ENCODE results near the gene TOR4A. TPM values are rescaled to one million over a fixed set of nuclear protein-coding genes. Genes with fewer than 3 reads are reported as not detected.

Gene TOR4A
- total and polyA plus RNA-seq, 10 of the 15 experiments (the other 5 are each of a cell fraction or from before 2014, with no cell fraction given): 2.0 to 19.9 (median 3.7) TPM

DNA sequence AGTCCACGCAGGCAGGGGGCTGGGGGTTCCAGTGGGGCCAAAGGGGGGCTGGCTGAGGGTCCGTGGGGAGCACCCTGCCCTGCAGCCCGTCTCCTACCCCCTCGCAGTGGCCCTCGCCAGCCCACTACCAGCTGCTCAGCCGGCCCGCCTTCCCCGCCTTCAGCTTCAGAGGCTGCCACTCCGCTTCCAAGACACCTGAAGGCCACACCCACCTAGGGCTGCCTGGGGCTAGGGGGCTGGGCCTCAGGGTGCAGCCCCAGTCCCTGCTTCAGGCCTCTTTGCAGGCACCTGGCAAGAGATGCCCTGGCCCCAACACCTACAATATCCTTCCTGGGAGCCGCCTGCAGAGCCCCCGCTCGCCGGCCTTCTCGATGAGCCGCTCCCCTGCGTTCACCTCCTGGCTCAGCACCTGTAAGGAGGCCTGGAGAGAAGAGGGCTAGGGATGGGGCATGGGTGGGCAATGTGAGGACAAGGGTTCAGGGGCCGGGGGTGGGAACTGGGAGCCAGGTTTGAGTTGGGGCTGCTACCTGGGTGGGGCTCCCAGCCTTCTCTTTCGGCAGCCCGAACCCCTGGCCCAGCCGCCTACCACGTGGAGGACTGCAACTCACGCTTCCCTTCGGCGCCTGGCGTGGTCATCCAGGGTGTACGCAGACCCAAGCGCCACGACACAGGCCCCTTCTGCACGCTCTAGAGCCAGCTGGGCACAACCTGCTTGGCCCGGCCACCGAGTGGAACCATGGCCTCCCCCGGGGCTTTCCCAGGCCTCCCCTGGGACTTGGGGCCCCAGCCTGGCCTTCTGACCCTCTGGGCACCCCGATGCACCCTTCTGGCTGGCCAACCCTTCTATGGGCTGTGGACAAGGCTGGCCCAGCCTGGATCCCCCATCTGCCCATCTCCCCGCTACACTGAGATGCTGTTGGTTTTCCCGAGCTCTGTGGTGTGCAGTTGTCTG is 24.7 kb upstream of the TOR4A start (continued):
- TF ChIP-seq EED (IDR thresholded peaks at IDR 0.05; ENCODE audit: low read depth) (no peak), IRF4 (IDR thresholded peaks at IDR 0.05; ENCODE audit: low read depth, low read length) (no peak), ZNF384 (IDR thresholded peaks at IDR 0.05; ENCODE audit: borderline replicate concordance, low read depth, low read length) (no peak), POLR2A (IDR thresholded peaks at IDR 0.05; ENCODE audit: low read depth, low read length) (no peak), TAF1 (IDR thresholded peaks at IDR 0.05; ENCODE audit: borderline replicate concordance, low read depth, low read length) (no peak), MYC (IDR thresholded peaks at IDR 0.05; ENCODE audit: insufficient read depth, insufficient read length, insufficient replicate concordance, low read length, severe bottlenecking) (no peak), ETV6 (conservative IDR thresholded peaks at IDR 0.05 in 1 of 2, IDR thresholded peaks at IDR 0.05 in 1 of 2; ENCODE audit: borderline replicate concordance in 1 of 2, low read depth in 1 of 2) (no peak), RELA (IDR thresholded peaks at IDR 0.05; ENCODE audit: borderline replicate concordance, partially characterized antibody) (peak; percentile 35), MEF2B (IDR thresholded peaks at IDR 0.05; ENCODE audit: partially characterized antibody, poor library complexity, severe bottlenecking) (peak; percentile 88), CBFB (IDR thresholded peaks at IDR 0.05; ENCODE audit: low read depth) (no peak), IKZF1 (conservative IDR thresholded peaks at IDR 0.05) (no peak), MTA2 (IDR thresholded peaks at IDR 0.05; ENCODE audit: low read depth) (no peak), SPI1 (IDR thresholded peaks at IDR 0.05; ENCODE audit: borderline replicate concordance, insufficient read depth, low read depth, low read length) (no peak)
- TF ChIP-seq, protein P1, sequence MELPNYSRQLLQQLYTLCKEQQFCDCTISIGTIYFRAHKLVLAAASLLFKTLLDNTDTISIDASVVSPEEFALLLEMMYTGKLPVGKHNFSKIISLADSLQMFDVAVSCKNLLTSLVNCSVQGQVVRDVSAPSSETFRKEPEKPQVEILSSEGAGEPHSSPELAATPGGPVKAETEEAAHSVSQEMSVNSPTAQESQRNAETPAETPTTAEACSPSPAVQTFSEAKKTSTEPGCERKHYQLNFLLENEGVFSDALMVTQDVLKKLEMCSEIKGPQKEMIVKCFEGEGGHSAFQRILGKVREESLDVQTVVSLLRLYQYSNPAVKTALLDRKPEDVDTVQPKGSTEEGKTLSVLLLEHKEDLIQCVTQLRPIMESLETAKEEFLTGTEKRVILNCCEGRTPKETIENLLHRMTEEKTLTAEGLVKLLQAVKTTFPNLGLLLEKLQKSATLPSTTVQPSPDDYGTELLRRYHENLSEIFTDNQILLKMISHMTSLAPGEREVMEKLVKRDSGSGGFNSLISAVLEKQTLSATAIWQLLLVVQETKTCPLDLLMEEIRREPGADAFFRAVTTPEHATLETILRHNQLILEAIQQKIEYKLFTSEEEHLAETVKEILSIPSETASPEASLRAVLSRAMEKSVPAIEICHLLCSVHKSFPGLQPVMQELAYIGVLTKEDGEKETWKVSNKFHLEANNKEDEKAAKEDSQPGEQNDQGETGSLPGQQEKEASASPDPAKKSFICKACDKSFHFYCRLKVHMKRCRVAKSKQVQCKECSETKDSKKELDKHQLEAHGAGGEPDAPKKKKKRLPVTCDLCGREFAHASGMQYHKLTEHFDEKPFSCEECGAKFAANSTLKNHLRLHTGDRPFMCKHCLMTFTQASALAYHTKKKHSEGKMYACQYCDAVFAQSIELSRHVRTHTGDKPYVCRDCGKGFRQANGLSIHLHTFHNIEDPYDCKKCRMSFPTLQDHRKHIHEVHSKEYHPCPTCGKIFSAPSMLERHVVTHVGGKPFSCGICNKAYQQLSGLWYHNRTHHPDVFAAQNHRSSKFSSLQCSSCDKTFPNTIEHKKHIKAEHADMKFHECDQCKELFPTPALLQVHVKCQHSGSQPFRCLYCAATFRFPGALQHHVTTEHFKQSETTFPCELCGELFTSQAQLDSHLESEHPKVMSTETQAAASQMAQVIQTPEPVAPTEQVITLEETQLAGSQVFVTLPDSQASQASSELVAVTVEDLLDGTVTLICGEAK (IDR thresholded peaks at IDR 0.05; ENCODE audit: borderline replicate concordance): no peak
- TF ChIP-seq, protein P2, sequence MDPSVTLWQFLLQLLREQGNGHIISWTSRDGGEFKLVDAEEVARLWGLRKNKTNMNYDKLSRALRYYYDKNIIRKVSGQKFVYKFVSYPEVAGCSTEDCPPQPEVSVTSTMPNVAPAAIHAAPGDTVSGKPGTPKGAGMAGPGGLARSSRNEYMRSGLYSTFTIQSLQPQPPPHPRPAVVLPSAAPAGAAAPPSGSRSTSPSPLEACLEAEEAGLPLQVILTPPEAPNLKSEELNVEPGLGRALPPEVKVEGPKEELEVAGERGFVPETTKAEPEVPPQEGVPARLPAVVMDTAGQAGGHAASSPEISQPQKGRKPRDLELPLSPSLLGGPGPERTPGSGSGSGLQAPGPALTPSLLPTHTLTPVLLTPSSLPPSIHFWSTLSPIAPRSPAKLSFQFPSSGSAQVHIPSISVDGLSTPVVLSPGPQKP (IDR thresholded peaks at IDR 0.05; ENCODE audit: low read depth, low read length): no peak
- TF ChIP-seq, protein P3, sequence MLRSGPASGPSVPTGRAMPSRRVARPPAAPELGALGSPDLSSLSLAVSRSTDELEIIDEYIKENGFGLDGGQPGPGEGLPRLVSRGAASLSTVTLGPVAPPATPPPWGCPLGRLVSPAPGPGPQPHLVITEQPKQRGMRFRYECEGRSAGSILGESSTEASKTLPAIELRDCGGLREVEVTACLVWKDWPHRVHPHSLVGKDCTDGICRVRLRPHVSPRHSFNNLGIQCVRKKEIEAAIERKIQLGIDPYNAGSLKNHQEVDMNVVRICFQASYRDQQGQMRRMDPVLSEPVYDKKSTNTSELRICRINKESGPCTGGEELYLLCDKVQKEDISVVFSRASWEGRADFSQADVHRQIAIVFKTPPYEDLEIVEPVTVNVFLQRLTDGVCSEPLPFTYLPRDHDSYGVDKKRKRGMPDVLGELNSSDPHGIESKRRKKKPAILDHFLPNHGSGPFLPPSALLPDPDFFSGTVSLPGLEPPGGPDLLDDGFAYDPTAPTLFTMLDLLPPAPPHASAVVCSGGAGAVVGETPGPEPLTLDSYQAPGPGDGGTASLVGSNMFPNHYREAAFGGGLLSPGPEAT (IDR thresholded peaks at IDR 0.05; ENCODE audit: low read depth): no peak
- TF ChIP-seq, protein P4, sequence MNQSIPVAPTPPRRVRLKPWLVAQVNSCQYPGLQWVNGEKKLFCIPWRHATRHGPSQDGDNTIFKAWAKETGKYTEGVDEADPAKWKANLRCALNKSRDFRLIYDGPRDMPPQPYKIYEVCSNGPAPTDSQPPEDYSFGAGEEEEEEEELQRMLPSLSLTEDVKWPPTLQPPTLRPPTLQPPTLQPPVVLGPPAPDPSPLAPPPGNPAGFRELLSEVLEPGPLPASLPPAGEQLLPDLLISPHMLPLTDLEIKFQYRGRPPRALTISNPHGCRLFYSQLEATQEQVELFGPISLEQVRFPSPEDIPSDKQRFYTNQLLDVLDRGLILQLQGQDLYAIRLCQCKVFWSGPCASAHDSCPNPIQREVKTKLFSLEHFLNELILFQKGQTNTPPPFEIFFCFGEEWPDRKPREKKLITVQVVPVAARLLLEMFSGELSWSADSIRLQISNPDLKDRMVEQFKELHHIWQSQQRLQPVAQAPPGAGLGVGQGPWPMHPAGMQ (IDR thresholded peaks at IDR 0.05; ENCODE audit: borderline replicate concordance): no peak
- TF ChIP-seq, protein P5, sequence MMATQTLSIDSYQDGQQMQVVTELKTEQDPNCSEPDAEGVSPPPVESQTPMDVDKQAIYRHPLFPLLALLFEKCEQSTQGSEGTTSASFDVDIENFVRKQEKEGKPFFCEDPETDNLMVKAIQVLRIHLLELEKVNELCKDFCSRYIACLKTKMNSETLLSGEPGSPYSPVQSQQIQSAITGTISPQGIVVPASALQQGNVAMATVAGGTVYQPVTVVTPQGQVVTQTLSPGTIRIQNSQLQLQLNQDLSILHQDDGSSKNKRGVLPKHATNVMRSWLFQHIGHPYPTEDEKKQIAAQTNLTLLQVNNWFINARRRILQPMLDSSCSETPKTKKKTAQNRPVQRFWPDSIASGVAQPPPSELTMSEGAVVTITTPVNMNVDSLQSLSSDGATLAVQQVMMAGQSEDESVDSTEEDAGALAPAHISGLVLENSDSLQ (IDR thresholded peaks at IDR 0.05): peak; percentile 73

Measured in GM12878 (cell line).